Measurements from ENCODE around the gene ADAM12.

GRCh38 chr10:126334272-126334671, 54.0 kb downstream of the ADAM12 start:
- TF ChIP-seq CTCF (conservative IDR thresholded peaks at IDR 0.05) (no peak), EZH2 (IDR thresholded peaks at IDR 0.05; ENCODE audit: low read depth) (no peak)
